ENCODE data around the gene CLEC4M. TPM values are rescaled to one million over a fixed set of nuclear protein-coding genes. Genes with fewer than 3 reads are reported as not detected.

CLEC4M gene
- total RNA-seq, 1 experiment from 2014 or later: not detected

GRCh38 chr19:7806876-7807275, 43.8 kb downstream of the CLEC4M start:
- Mint-ChIP-seq H3K4me3 (no peak overlapping the region), H3K4me1 (peaks cover 5 to 10% of the 10 kb centered on the region in 2 experiments; a peak in 3 of 4 replicates)

More at GRCh38 chr19:7806876-7807275, 43.8 kb downstream of the CLEC4M start:
- Histone ChIP-seq H4K20me1 (ENCODE audit: control insufficient read depth, insufficient read depth, insufficient read length) (no peaks in the 10 kb centered on the region), H2BK120ac (ENCODE audit: low read depth, low read length, poor library complexity, severe bottlenecking) (no peak overlapping the region), H2BK12ac (ENCODE audit: insufficient read length, low read depth, low read length) (no peak overlapping the region), H3K4ac (ENCODE audit: low read depth, low read length) (no peak overlapping the region), H3K4me1 (ENCODE audit: insufficient read depth, low read length) (no peaks in the 10 kb centered on the region; the same call in 1 of the 2 replicates), H3K27me3 (ENCODE audit: insufficient read depth, low read length) (no peaks in the 10 kb centered on the region), H3K18ac (ENCODE audit: insufficient read length, low read depth, low read length) (no peak overlapping the region), H3K79me2 (ENCODE audit: insufficient read depth, low read length) (no peaks in the 10 kb centered on the region), H3K23me2 (ENCODE audit: insufficient read length, low read depth, low read length, poor library complexity, severe bottlenecking) (no peaks in the 10 kb centered on the region), H2BK15ac (ENCODE audit: low read depth, low read length) (no peak overlapping the region), H2AFZ (ENCODE audit: low read length) (no peak overlapping the region), H3K9ac (ENCODE audit: extremely low read depth, insufficient read length, low read length) (no peak overlapping the region), H3K56ac (ENCODE audit: insufficient read length, low read depth, low read length) (no peak overlapping the region), H3K23ac (ENCODE audit: insufficient read length, low read depth, low read length) (no peak overlapping the region), H2BK5ac (ENCODE audit: insufficient read length, low read length) (no peak overlapping the region), H3K79me1 (ENCODE audit: insufficient read depth, low read depth, low read length, poor library complexity, severe bottlenecking) (no peaks in the 10 kb centered on the region), H2BK20ac (ENCODE audit: low read depth, low read length, poor library complexity, severe bottlenecking) (no peak overlapping the region), H3K14ac (ENCODE audit: insufficient read depth, low read length) (no peak overlapping the region), H3K4me2 (ENCODE audit: insufficient read depth, insufficient read length, low read length) (no peak overlapping the region), H4K8ac (replicated peaks; ENCODE audit: insufficient read length, low read depth, low read length) (no peak overlapping the region), H3T11ph (ENCODE audit: low read length) (no peak overlapping the region), H3K9me3 (ENCODE audit: control insufficient read depth, low read depth, low read length) (no peaks in the 10 kb centered on the region), H4K91ac (ENCODE audit: insufficient read length, low read depth, low read length) (no peak overlapping the region), H2AK5ac (ENCODE audit: insufficient read length, low read length) (no peak overlapping the region), H4K5ac (ENCODE audit: insufficient read length, low read depth, low read length) (no peak overlapping the region), H3K27ac (ENCODE audit: insufficient read length, low read depth, low read length) (no peak overlapping the region)
- Mint-ChIP-seq H3K27ac (no peak overlapping the region), H3K27me3 (ENCODE audit: low read depth) (peaks cover 37% of the 10 kb centered on the region), H3K36me3 (ENCODE audit: insufficient read depth in 1 of 3, low read depth in 3 of 3) (peaks cover 0 to 17% (median 3%) of the 10 kb centered on the region in 3 experiments; a peak in 6 of 7 replicates), H3K9me3 (peaks cover 19 to 23% of the 10 kb centered on the region in 2 experiments)
- WGBS (ENCODE audit: extremely low coverage, insufficient read length, low lambda C conversion rate): no CpG with 5 or more reads among the region's 9 CpGs
- DNase-seq: no peak
- TF ChIP-seq CTCF (conservative IDR thresholded peaks at IDR 0.05): no peak

Measured in H9 (cell line).